DMS 273 (cell line): ENCODE measurements around the gene WDFY2.
A peak's percentile ranks its signal among the peaks of the same experiment; 100 is the strongest.
"Not testable (repeated sequence)": the region's sequence is repeated elsewhere in the genome, so short reads cannot be mapped to it uniquely, and the experiment has no call there.

Experiments
- DNase-seq: peaks from one replicate; lab custom pipeline; 2025; ENCODE audit not compliant: unreplicated experiment; lab: John Stamatoyannopoulos, UW

The WDFY2 gene

GRCh38 chr13:51562011-51562671 lies 22.1 kb upstream of the WDFY2 start:
- DNase-seq: no peak

GRCh38 chr13:51564252-51564651 lies 20.0 kb upstream of the WDFY2 start:
- no peak for DNase-seq

- no peak for DNase-seq
Measured at GRCh38 chr13:51564671-51565070, 19.6 kb upstream of the WDFY2 start.

- not testable (repeated sequence) for DNase-seq
Measured at GRCh38 chr13:51569001-51569400, 15.3 kb upstream of the WDFY2 start.

GRCh38 chr13:51576754-51577153 lies 7.5 kb upstream of the WDFY2 start:
- no peak for DNase-seq

GRCh38 chr13:51577690-51578089 lies 6.6 kb upstream of the WDFY2 start:
- no peak for DNase-seq

- DNase-seq: no peak
Measured at GRCh38 chr13:51579676-51580075, 4.6 kb upstream of the WDFY2 start.

GRCh38 chr13:51581148-51581820 lies 3.0 kb upstream of the WDFY2 start:
- DNase-seq: no peak

GRCh38 chr13:51583469-51583874 lies 790 bp upstream of the WDFY2 start:
- no peak for DNase-seq

- peak; percentile 77 for DNase-seq
Measured at GRCh38 chr13:51584731-51585672, 740 bp downstream of the WDFY2 start.

GRCh38 chr13:51585696-51586095 lies 1.4 kb downstream of the WDFY2 start:
- DNase-seq: peak; percentile 20

GRCh38 chr13:51587372-51587771 lies 3.1 kb downstream of the WDFY2 start:
- DNase-seq: no peak

GRCh38 chr13:51588406-51588949 lies 4.2 kb downstream of the WDFY2 start:
- DNase-seq: no peak

- DNase-seq: no peak
Measured at GRCh38 chr13:51589793-51590192, 5.5 kb downstream of the WDFY2 start.

GRCh38 chr13:51590231-51590970 lies 6.1 kb downstream of the WDFY2 start:
- no peak for DNase-seq

GRCh38 chr13:51590971-51591627 lies 6.8 kb downstream of the WDFY2 start:
- DNase-seq: peak; percentile 72

GRCh38 chr13:51591938-51592337 lies 7.7 kb downstream of the WDFY2 start:
- not testable (repeated sequence) for DNase-seq

GRCh38 chr13:51594432-51594831 lies 10.2 kb downstream of the WDFY2 start:
- no peak for DNase-seq

- peak; percentile 56 for DNase-seq
Measured at GRCh38 chr13:51595416-51595815, 11.2 kb downstream of the WDFY2 start.

- no peak for DNase-seq
Measured at GRCh38 chr13:51596541-51596940, 12.3 kb downstream of the WDFY2 start.
